Measurements from ENCODE around the gene RSPO4.

Gene RSPO4

DNA sequence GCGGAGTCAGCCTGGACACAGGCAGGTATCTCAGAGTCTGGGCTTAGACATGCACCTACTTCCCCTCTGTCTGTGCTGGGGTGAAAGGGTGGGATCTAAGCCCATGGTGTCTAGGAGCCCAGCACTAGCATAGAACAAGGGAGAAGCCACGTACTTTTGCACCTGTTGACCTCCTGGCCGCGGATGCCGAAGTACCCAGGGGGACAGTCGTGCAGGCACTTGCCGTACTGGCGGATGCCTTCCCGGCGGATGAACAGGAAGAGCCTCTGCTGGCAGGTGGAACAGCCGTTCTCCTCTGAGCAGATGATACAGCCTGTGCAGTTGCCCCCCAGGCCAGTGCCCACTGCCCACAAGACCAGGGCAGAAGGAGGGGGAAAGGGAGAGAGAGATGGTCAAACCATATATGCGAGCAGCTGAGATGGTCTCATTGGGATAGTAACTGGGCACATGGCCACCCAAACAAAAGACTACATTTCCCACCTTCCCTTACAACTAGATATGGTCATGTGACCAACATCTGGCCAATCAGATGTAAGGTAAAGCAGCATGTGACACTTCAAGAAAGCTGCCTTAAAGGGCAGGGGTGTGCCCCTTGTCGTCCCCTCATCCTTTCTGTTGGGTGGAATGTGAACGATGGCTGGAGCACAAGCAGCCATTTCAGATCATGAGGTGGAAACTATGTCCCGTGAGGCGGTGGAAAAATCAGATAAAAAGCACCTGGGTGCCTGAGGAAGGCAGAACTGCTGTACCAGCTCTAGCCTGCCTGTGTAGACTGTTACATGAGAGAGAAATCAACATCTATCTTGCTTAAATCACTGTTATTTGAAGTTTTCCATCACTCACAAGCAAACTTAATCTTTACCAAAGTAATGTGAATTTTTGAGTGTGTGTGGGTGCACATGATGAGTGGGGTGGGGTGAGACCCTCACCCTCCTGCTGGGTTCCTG, 34.0 kb downstream of the RSPO4 start:
- no peak for DNase-seq (ENCODE audit: low read depth)

DNA sequence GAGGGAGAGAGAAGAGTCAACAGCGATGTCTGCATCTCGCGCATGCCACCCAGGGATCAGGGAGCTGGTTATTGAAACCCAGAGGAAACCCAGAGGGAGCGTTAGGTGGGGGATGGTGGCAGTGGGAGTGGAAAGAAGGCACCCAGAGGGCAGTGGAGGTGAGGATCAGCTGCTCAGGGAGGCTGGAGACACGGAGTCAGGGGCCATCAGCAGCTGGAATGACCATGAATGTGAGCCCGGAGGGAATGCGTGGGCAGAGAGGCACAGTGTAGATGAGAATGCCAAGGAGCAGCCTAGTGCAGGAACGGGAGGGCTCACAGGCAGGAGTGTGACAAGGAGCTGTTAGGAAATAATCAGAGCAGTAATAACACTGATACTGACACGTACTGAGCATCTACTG, 36.2 kb downstream of the RSPO4 start:
- no peak for DNase-seq (ENCODE audit: low read depth)

- no peak for DNase-seq (ENCODE audit: low read depth)
Measured at GRCh38 chr20:963795-964194, 38.3 kb downstream of the RSPO4 start.

- no peak for DNase-seq (ENCODE audit: low read depth)
Measured at GRCh38 chr20:962683-963082, 39.4 kb downstream of the RSPO4 start.

- no peak for DNase-seq (ENCODE audit: low read depth)
Measured at GRCh38 chr20:962223-962622, 39.9 kb downstream of the RSPO4 start.

GRCh38 chr20:961768-962167, 40.3 kb downstream of the RSPO4 start:
- no peak for DNase-seq (ENCODE audit: low read depth)

- no peak for DNase-seq (ENCODE audit: low read depth)
Measured at GRCh38 chr20:959996-960615, 42.0 kb downstream of the RSPO4 start.

DNA sequence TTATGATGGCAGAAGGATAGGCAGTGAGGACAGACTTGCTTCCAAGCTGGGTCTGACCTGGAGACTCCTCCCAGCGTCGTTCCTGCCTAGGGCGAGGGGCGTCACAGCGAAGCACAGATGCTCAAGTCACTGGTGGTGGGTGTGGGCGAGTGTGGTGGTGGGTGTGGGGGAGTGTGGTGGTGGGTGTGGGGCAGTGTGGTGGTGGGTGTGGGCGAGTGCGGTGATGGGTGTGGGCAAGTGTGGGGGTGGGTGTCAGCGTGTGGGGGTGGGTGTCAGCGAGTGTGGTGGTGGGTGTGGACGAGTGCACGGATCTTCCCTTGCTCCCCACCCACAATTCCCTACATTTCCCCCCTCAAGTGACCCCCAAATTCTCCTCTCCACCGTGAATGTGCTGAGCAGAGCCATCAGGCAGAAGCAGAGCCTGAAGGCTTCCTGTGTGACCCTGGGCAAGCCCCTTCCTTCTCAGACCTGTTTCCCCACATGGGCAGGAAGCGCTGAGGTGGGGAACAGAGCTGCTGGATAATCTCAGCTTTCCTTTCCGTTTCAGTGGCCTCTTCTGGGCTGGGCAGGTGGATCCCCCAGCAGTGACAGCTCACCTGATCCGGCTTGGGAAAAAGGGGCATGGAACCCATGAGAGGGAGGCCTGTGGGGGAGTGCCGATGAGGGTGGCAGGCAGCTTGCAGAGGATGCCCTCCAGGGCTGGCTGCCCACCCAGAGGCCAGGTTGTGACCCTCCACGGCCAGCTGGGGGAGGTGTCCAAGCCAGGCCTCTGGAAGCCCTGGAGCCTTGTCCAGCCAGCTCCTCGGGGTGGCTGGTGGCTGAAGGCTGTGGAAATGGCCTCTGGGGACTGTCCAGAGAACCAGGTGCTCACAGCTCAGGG, 42.9 kb downstream of the RSPO4 start:
- DNase-seq (ENCODE audit: low read depth): no peak

GRCh38 chr20:957544-957943, 44.6 kb downstream of the RSPO4 start:
- DNase-seq (ENCODE audit: low read depth): no peak

DNA sequence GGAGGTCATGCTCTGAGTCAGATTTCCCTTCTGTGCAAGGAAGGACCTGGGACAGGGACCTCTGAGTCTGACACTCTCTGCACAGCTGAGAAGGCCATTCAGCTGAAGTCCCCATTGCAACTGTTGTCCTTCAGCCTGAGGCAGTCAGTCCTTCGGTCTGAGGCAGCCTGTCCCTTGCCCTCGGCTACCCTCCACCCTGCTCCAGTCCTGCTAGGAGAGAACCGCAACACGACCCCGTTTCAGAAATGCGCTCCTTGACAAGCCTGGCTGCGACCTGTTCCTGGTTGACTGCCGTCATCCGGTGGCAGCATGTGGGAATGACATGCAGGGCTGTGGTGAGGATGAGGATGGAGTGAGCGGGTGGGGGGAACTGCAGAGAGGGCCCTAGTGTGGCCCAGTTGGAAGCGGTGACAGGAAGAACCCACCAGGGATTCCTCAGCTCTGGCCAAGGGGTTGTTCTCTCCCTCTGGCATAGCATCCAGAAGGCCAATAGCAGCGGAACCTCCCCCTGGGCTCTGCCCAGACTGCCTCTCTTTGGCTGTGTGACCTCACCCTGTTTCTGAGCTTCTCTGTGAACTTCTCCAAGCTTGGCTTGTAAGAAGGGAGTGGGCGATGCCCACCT, 45.7 kb downstream of the RSPO4 start:
- peak; percentile 63 for DNase-seq (ENCODE audit: low read depth)

GRCh38 chr20:955656-956055, 46.5 kb downstream of the RSPO4 start:
- no peak for DNase-seq (ENCODE audit: low read depth)

- no peak for DNase-seq (ENCODE audit: low read depth)
Measured at GRCh38 chr20:955111-955510, 47.0 kb downstream of the RSPO4 start.

DNA sequence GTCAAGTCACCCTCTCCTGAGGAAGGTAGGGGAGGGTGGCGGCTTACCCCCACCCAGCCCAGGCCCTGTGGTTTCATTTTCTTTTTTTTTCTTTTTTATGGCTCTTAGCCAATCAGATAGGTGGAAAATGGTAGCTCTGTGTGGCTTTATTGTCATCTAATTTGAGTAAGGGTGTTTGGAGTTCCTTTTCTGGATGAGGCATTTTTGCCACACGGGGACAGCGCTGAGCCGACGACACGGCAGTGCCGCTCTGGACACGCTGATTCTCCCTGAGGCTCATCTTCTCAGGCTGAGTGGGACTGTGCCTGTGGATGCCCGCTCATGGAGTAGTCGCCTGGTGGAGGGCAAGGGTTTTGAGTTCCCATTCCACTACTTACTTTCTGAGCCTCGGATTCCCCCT, 48.4 kb downstream of the RSPO4 start:
- DNase-seq (ENCODE audit: low read depth): no peak

GRCh38 chr20:952196-952795, 49.8 kb downstream of the RSPO4 start:
- no peak for DNase-seq (ENCODE audit: low read depth)

DNA sequence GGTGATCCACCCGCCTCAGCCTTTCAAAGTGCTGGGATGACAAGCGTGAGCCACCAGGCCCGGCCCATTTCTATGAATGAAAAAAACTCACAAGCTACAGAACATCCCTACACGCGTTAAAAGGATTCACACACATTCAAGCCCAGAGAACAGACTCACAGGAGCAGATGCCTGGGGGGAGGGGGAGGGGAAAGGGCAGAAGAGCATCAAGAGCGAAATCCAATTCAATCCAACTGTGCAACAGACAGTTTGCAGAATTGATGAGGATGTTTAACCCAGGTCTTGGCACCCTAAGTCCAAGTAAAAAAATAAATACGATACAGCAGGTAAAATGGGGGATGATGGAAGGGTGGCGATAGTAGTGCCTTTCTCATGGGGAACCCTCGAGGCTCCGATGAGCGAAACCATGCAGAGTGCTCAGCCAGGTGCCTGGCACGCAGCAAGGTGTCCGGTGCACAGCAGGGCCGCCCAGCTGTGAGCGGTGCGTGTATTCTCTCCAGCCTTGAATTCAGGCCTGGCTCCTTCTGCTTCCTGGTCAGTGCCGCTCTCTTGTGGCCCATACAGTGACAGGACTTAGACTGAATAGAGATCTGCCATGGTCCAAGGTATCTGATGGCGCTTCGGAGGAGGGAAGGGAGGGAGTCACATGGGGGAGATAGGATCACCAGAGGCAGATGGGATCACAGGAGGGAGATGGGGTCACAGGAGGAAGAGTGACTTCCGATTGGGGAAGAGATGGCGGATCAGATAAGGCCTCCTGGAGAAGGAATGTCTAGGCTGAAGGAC, 50.5 kb downstream of the RSPO4 start:
- DNase-seq (ENCODE audit: low read depth): no peak

DNA sequence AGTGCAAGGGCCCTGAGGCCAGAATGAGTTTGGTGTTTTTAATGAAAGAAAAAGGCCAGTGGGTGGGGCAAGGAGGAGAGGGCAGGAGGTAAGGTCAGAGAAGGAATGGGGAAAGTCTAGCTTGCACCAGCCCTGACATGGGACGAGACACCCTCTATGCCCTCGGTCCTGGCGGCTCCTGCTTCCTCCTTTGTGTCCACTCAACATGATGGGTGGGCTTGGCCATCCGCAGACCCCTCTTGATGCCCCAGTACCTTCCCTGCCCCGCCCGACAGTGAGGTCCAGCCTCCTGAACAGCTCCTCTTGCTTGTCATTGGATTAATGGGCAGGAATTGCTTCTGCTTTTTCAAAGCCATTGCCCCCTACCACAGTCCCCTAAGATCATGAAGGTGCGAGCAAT, 52.4 kb downstream of the RSPO4 start:
- no peak for DNase-seq (ENCODE audit: low read depth)

DNA sequence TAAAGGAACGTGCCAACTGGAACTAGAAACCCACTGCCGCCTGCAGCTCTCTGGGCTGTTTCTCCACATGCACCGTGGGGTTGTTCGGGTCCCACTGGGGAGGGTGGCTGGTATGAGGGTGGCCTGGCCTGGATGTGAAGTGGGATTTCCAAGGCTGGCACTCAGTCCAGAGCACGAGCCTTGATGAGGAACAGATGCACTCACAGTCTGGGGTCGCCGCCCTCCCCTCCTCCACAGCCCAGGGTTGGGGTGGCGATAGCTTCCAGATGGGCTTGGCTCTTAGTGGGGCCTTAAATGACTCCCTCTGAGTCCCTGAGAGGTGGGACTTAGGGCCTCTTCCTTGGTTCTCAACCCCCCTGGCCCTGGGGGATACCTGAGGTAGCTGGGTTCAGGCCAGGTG, 55.3 kb downstream of the RSPO4 start:
- no peak for DNase-seq (ENCODE audit: low read depth)

DNA sequence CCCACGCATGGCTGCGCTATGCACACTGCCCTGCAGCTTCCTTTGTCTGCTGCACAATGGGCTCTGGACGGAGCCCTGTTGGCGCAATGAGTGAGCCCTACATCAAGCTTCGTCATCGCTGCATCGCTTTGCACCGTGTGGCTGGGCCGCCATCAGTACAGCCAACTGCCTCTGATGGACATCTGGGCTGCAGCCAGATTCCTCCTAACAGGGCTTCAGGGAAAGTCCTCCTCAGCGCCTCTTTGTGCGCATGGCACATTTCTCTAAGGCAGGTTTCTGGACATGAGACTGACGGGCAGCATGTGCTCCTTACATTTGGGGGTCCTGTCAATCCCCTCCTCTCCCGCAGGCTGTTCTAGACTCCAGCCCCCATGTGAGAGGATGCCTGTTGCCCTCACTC, 56.3 kb downstream of the RSPO4 start:
- DNase-seq (ENCODE audit: low read depth): no peak

DNA sequence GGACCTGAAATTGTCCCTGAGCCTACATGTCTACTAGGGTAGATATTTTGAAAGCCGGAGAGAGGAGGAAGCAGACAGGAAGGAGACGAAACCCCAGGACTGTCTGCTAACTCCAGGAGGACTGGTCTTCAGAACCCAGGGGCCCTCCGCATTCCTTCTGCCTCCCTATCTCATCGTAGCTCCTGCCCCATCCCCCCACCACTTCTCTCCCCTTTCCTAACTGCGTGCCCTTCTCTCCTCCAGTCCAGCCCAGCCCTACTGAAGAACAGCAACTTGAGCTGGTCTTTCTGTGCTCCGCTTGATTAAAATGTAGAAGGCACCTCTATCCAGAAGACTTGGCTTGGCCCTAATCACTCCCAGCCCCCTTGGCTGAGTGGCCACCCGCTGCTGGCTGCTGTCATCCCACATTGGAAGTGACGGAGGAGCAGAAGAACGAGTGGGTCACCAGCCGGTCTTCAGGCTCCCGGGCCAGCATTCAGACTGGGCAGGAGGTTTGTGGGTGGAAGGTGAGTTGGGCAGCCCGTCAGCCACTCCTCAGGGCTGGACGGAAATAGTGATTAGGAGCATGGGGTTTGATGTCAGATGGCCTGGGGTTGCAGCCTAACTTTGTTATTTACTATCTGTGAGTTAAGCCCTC, 57.2 kb downstream of the RSPO4 start:
- no peak for DNase-seq (ENCODE audit: low read depth)

GRCh38 chr20:944148-944547, 58.0 kb downstream of the RSPO4 start:
- no peak for DNase-seq (ENCODE audit: low read depth)

Measured in T follicular helper cell (primary cell).